Thymus (tissue), 11 donors: ENCODE results near the gene LCLAT1. TPM values are rescaled to one million over a fixed set of nuclear protein-coding genes. Genes with fewer than 3 reads are reported as not detected.
A peak's percentile ranks its signal among the peaks of the same experiment; 100 is the strongest.
"Not testable (repeated sequence)": the region's sequence is repeated elsewhere in the genome, so short reads cannot be mapped to it uniquely, and the experiment has no call there.

ENCODE experiments used
- DNase-seq, 9 donors: peaks; one replicate each; pipeline ENCODE4 v3.0.0-alpha.2; 2013; ENCODE audit warnings: low spot score in 9 of 9, low read depth in 6 of 9, missing footprints in 1 of 9
- H3K27ac ChIP-seq, 2 donors: one replicate each; pipeline ENCODE4 v1.5.1; 2013; ENCODE audit warnings: control low read depth in 1 of 2, low read depth in 1 of 2, low read length in 1 of 2, mild to moderate bottlenecking in 1 of 2, moderate library complexity in 1 of 2
- H3K27me3 ChIP-seq, 2 donors: one replicate each; pipeline ENCODE4 v1.5.1; 2013; ENCODE audit warnings: low read length in 1 of 2; ENCODE audit not compliant: control insufficient read depth in 2 of 2, insufficient read depth in 1 of 2
- H3K36me3 ChIP-seq, 2 donors: one replicate each; pipeline ENCODE4 v1.5.1; 2013; ENCODE audit warnings: low read length in 1 of 2, mild to moderate bottlenecking in 1 of 2, moderate library complexity in 1 of 2; ENCODE audit not compliant: control insufficient read depth in 2 of 2, insufficient read depth in 2 of 2
- H3K4me1 ChIP-seq, 2 donors: one replicate each; pipeline ENCODE4 v1.5.1; 2013; ENCODE audit warnings: low read length in 2 of 2; ENCODE audit not compliant: control insufficient read depth in 2 of 2, insufficient read depth in 2 of 2
- H3K4me3 ChIP-seq, 2 donors: one replicate each; pipeline ENCODE4 v1.5.1; 2013; ENCODE audit warnings: low read length in 2 of 2, control low read depth in 1 of 2, mild to moderate bottlenecking in 1 of 2
- H3K9me3 ChIP-seq, 2 donors: one replicate each; pipeline ENCODE4 v1.5.1; 2013; ENCODE audit warnings: low read length in 1 of 2, mild to moderate bottlenecking in 1 of 2; ENCODE audit not compliant: control insufficient read depth in 2 of 2, insufficient read depth in 1 of 2
- WGBS: extraction: QIAGEN DNeasy Blood & Tissue Kit; methylation state at CpG from one replicate; pipeline ENCODE4 v1.1.7; 2013; 5-methylcytosine and 5-hydroxymethylcytosine counted together
- polyA plus RNA-seq: library from polyadenylated mRNA; stranded (reverse); fragments of 200-250 nt; gene quantifications from one replicate; pipeline ENCODE4 v1.2.3, GENCODE V29; 2013
- total RNA-seq: library from RNA; stranded (reverse); fragments of 120-200 nt; gene quantifications from one replicate; pipeline ENCODE4 v1.2.4, GENCODE V29; 2013
- donor health status: healthy.

Gene LCLAT1
- total and polyA plus RNA-seq, 2 donors, result 5.0 to 12.9 TPM

DNA sequence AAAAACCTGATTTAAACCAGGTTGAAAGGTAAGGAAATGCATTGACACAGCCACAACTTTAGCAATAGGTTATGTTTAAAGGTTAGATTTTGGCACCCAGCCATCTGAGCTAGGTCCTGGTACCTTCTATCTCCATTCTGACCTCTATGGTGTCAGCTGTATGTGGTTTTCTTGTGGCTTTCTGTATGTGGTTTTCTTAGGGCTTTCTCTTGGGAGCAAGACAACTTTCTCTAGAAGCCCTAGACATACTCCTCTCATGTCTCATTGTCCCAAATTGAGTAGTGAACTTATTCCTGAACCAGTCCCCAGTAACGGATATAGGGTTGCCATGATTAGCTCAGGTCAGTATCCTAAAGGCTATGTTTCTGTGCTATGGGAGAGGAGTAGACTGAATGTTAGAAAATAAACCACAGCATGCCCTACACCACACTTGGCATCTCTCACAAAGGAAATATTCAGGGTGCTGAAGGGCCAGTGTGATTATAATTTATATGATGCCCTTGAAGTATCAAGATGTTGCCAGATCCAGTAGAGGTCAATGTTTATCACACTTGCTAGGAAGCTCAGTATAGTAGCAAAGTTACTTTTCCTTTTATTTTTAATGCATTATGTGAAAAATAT lies 184.1 kb downstream of the LCLAT1 start:
- Histone ChIP-seq H3K4me1 (peaks cover 4 to 5% of the 10 kb centered on the region in 2 donors), H3K4me3 (no peak overlapping the region), H3K27ac (no peak overlapping the region), H3K9me3 (no peaks in the 10 kb centered on the region), H3K27me3 (no peaks in the 10 kb centered on the region), H3K36me3 (no peaks in the 10 kb centered on the region)
- 31% methylated on average over 1 of the region's 1 CpG for WGBS
- peak in 6 of 9 donors; percentile 17 to 66 (median 30) for DNase-seq

DNA sequence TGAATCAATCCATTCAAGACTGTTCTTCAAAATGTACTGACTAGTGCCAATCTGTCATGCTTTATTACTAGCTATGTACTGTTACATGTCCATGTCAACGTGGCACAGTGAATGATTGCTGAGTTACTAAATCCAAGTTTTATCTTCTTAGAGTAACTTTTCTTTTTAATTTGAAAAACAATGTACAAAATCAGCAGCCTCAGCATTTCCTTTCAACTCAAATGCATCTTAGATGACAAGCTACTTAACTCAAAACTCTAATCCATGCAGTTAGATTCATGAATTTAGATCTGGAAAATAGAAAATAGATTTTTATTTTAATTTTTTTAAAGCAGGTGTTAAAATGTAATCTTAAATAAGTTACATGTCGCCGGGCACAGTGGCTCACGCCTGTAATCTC lies 186.0 kb downstream of the LCLAT1 start:
- H3K4me1 ChIP-seq, result peaks cover 4 to 5% of the 10 kb centered on the region in 2 donors
- no peaks in the 10 kb centered on the region for H3K27me3 ChIP-seq
- no peak overlapping the region for H3K27ac ChIP-seq
- 97% methylated on average over 4 of the region's 4 CpGs for WGBS
- H3K9me3 ChIP-seq, result no peaks in the 10 kb centered on the region
- no peak overlapping the region for H3K4me3 ChIP-seq
- H3K36me3 ChIP-seq, result no peaks in the 10 kb centered on the region
- no peak for DNase-seq

DNA sequence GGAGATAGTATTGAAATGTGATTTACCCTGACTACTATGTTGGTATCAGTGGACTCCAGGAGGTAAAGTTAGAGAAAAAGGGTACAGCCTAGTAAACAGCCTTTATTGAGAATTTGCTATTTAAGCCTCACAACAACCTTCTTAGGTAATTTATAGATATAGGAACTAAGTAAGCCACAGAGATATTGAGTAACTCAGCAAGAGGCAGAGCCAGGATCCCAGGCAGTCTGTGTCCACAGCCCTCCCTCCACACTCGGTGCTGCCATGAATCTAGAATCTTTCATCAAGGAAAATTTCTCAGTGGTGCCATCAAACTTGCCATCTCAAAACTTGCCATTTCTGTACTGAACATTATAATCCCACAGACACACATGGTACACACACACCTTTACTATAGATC lies 189.3 kb downstream of the LCLAT1 start:
- DNase-seq, result no peak
- Histone ChIP-seq H3K36me3 (peaks cover 4 to 10% of the 10 kb centered on the region in 2 donors), H3K9me3 (no peaks in the 10 kb centered on the region), H3K4me1 (peaks cover 0 to under 1% of the 10 kb centered on the region in 2 donors), H3K27me3 (no peaks in the 10 kb centered on the region), H3K27ac (no peak overlapping the region), H3K4me3 (no peak overlapping the region)
- 88% methylated on average over 1 of the region's 1 CpG for WGBS

DNA sequence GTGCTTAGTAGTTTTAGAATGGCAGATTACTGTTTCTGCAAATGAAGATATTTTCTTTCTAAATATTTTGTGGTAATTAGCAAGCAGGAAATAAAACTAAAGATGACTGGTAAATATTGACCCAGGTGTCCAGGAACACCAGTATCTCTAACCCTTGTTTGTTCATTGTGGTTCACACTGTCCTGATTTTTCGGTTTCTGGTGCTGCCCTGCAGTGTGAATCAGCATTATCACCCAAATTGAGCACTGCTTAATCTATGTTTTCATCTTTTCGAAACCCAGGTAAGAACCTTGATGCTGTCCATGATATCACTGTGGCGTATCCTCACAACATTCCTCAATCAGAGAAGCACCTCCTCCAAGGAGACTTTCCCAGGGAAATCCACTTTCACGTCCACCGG lies 192.8 kb downstream of the LCLAT1 start:
- H3K27me3 ChIP-seq, result no peaks in the 10 kb centered on the region
- no peak overlapping the region for H3K4me3 ChIP-seq
- H3K36me3 ChIP-seq, result peaks cover 7 to 10% of the 10 kb centered on the region in 2 donors
- WGBS, result 95% methylated on average over 5 of the region's 5 CpGs
- H3K27ac ChIP-seq, result no peak overlapping the region
- DNase-seq, result no peak
- no peaks in the 10 kb centered on the region for H3K9me3 ChIP-seq
- H3K4me1 ChIP-seq, result no peaks in the 10 kb centered on the region

DNA sequence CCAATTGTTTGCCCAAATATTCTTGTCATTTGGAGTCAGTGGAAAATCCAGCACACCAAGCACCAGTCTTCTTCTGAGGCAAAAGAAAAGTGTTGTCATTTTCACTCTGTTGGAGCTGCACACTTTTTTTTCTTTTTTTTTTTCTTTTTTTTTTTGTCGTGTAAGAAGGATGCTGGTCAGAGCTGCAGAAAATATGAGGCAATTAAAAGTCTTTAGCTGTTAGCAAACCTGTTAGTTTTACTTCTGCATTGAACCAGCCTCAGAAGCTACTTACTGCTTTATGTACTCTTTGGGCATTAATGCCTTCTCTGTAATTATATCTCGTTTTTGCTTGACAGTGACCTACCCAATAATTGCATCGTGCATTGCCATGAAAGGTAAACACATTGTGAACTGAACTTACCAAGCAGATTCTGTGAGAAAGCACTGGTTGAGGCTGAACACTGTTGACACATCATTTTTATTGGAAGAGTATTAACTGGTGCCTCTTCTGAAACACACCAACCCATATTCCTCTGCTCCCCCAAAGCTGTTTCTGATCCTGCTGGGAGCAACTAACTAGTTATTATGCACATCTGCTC lies 194.8 kb downstream of the LCLAT1 start:
- H3K9me3 ChIP-seq, result no peaks in the 10 kb centered on the region
- no peaks in the 10 kb centered on the region for H3K4me1 ChIP-seq
- WGBS, result 64% methylated on average over 3 of the region's 3 CpGs
- no peak overlapping the region for H3K27ac ChIP-seq
- no peak overlapping the region for H3K4me3 ChIP-seq
- DNase-seq, result no peak
- no peaks in the 10 kb centered on the region for H3K27me3 ChIP-seq
- peaks cover 7 to 10% of the 10 kb centered on the region in 2 donors for H3K36me3 ChIP-seq

DNA sequence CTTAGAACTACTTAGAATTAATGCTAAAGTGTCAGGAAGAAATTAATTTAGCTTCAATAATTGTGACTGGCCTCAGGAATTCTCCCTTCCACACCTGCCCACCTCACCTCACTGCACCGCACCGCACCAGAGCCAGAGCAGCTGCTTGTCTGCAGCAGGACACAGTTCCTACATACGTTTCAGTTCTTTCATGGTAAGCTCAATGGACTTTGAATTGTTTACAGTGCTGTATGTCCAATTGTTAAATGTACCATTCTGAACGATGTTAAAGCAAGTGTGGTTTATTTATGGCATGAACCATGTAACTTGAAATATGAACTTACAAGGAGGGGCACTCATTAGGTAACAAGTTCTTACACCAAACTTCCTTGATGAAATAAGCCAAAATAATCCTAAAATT lies 196.0 kb downstream of the LCLAT1 start:
- DNase-seq, H3K27me3 ChIP-seq, H3K9me3 ChIP-seq, H3K36me3 ChIP-seq, H3K4me3 ChIP-seq, H3K4me1 ChIP-seq, H3K27ac ChIP-seq: not testable (repeated sequence)
- WGBS, result no CpG with 5 or more reads among the region's 4 CpGs

DNA sequence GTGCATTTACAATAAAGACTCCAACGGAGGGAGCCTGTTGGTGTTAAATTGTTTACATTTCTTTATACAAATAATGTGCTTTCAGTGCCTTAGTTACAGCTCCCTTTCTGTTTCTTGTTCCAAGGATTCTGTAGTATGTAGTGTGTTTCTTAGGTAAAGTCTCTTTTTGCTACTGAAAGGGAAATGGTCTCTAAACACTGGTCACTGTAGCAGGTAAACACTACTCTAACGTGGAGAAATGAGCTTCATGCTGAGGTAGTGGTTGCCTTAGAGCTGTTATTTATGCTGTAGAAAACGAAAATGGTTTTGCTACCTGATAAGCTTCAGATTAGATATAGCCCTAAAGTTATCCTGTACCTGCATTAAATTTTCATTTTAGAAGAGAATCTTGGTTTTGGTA lies 196.6 kb downstream of the LCLAT1 start:
- WGBS, result 97% methylated on average over 3 of the region's 3 CpGs
- H3K27me3 ChIP-seq, result no peaks in the 10 kb centered on the region
- no peak overlapping the region for H3K27ac ChIP-seq
- peaks cover 7 to 10% of the 10 kb centered on the region in 2 donors for H3K36me3 ChIP-seq
- H3K4me3 ChIP-seq, result no peak overlapping the region
- DNase-seq, result no peak
- H3K9me3 ChIP-seq, result no peaks in the 10 kb centered on the region
- no peaks in the 10 kb centered on the region for H3K4me1 ChIP-seq

DNA sequence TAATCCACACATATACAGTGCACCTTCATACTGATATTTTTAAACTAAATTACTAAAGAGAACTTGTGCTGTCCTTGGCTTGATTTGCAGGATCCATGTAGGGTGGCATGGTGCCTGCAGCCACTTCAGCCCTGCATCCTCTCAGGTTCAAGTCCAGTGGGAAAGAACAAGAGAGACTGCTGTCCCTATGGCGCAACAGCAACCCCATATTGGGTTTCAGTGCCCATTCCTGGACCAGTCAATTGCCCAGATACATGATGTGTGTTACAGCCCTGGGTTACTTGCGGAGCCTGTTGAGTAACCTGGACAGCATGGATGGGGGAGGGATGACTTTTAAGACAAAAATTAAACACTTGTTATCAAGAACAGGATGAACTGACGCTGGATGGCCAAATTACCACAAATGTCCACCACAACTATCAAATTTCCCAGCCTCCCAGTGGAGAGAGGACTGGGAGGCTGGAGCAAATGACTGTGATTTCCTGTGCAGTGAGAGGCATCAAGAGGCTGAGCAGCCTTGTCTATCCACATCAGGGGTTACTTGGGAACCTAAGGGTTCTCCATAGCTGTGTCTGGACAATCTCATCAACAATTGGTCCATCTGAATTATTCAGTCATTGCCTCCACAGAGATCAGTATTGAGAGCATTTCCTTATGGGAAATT lies 198.2 kb downstream of the LCLAT1 start:
- no peak for DNase-seq
- Histone ChIP-seq H3K36me3 (peaks cover 5 to 7% of the 10 kb centered on the region in 2 donors), H3K9me3 (no peaks in the 10 kb centered on the region), H3K4me3 (no peak overlapping the region), H3K4me1 (no peaks in the 10 kb centered on the region), H3K27ac (no peak overlapping the region), H3K27me3 (no peaks in the 10 kb centered on the region)
- 100% methylated on average over 3 of the region's 3 CpGs for WGBS

DNA sequence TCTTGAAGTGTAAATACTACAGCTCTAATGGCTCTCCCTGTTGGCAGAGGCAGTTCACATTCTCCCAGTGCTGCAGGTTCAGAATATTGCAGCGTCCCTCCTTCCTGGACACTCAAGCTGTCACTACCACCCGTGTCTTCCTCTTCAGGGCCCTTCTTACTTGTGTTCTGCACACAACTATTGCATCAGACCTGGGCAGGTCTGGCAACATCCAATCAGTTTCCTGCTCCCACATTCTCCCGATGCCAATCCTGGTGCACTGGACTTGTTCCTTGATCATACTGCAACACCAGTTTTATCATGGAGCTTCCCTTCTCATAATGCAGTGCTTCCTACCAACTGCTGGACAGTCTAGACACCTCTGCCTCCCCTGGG lies 198.7 kb downstream of the LCLAT1 start:
- Histone ChIP-seq H3K27me3 (no peaks in the 10 kb centered on the region), H3K27ac (no peak overlapping the region), H3K4me3 (no peak overlapping the region), H3K9me3 (no peaks in the 10 kb centered on the region), H3K36me3 (peaks cover 3 to 7% of the 10 kb centered on the region in 2 donors), H3K4me1 (no peaks in the 10 kb centered on the region)
- 96% methylated on average over 3 of the region's 3 CpGs for whole genome bisulfite sequencing
- no peak for DNase-seq
